ENCODE measurements around the gene IL9R.

GRCh38 chrX:155967653-155968325 lies 29.7 kb upstream of the IL9R start:
- TF ChIP-seq CTCF (IDR thresholded peaks at IDR 0.05) (no peak), POLR2A (IDR thresholded peaks at IDR 0.05) (no peak)

Data from Peyer's patch (tissue), 4 donors.